ENCODE data around the gene IL17RD. TPM values are rescaled to one million over a fixed set of nuclear protein-coding genes. Genes with fewer than 3 reads are reported as not detected.

Gene IL17RD
- polyA plus RNA-seq, 1 donor = 5.0 TPM

- Histone ChIP-seq H3K27ac (ENCODE audit: low read length) (no peak overlapping the region), H3K9me3 (ENCODE audit: control insufficient read depth, low read depth, low read length) (peaks cover 3% of the 10 kb centered on the region)
- no CpG with 5 or more reads among the region's 7 CpGs for WGBS (ENCODE audit: insufficient coverage, low lambda C conversion rate)
Observed at GRCh38 chr3:57150113-57150581, 15.0 kb downstream of the IL17RD start.

GRCh38 chr3:57147071-57147470 is 18.1 kb downstream of the IL17RD start:
- H3K36me3 ChIP-seq (ENCODE audit: control insufficient read depth, insufficient read depth, low read length) = no peaks in the 10 kb centered on the region
- H3K4me1 ChIP-seq (ENCODE audit: control insufficient read depth, insufficient read depth, low read length) = no peaks in the 10 kb centered on the region
- H3K27me3 ChIP-seq (ENCODE audit: control insufficient read depth, insufficient read depth, low read length) = peaks cover 2% of the 10 kb centered on the region
- no peak overlapping the region for H3K27ac ChIP-seq (ENCODE audit: low read length)
- DNase-seq = no peak
- H3K4me3 ChIP-seq (ENCODE audit: low read length) = no peak overlapping the region
- peaks cover 3% of the 10 kb centered on the region for H3K9me3 ChIP-seq (ENCODE audit: control insufficient read depth, low read depth, low read length)
- WGBS (ENCODE audit: insufficient coverage, low lambda C conversion rate) = no CpG with 5 or more reads among the region's 2 CpGs

More at GRCh38 chr3:57150113-57150581, 15.0 kb downstream of the IL17RD start:
- Histone ChIP-seq H3K36me3 (ENCODE audit: control insufficient read depth, insufficient read depth, low read length) (no peaks in the 10 kb centered on the region), H3K4me3 (ENCODE audit: low read length) (no peak overlapping the region), H3K27me3 (ENCODE audit: control insufficient read depth, insufficient read depth, low read length) (no peaks in the 10 kb centered on the region), H3K4me1 (ENCODE audit: control insufficient read depth, insufficient read depth, low read length) (no peaks in the 10 kb centered on the region)
- DNase-seq = no peak

- no peaks in the 10 kb centered on the region for H3K36me3 ChIP-seq (ENCODE audit: control insufficient read depth, insufficient read depth, low read length)
- peaks cover 3% of the 10 kb centered on the region for H3K9me3 ChIP-seq (ENCODE audit: control insufficient read depth, low read depth, low read length)
- WGBS (ENCODE audit: insufficient coverage, low lambda C conversion rate) = 91% methylated on average over 7 of the region's 13 CpGs
- H3K27ac ChIP-seq (ENCODE audit: low read length) = no peak overlapping the region
- H3K4me1 ChIP-seq (ENCODE audit: control insufficient read depth, insufficient read depth, low read length) = no peaks in the 10 kb centered on the region
- peaks cover 2% of the 10 kb centered on the region for H3K27me3 ChIP-seq (ENCODE audit: control insufficient read depth, insufficient read depth, low read length)
- DNase-seq = no peak
- no peak overlapping the region for H3K4me3 ChIP-seq (ENCODE audit: low read length)
Observed at GRCh38 chr3:57145852-57146251, 19.3 kb downstream of the IL17RD start.

GRCh38 chr3:57144952-57145351 is 20.2 kb downstream of the IL17RD start:
- Histone ChIP-seq H3K27ac (ENCODE audit: low read length) (no peak overlapping the region), H3K4me1 (ENCODE audit: control insufficient read depth, insufficient read depth, low read length) (no peaks in the 10 kb centered on the region), H3K9me3 (ENCODE audit: control insufficient read depth, low read depth, low read length) (peaks cover 3% of the 10 kb centered on the region), H3K27me3 (ENCODE audit: control insufficient read depth, insufficient read depth, low read length) (peaks cover 2% of the 10 kb centered on the region), H3K4me3 (ENCODE audit: low read length) (no peak overlapping the region), H3K36me3 (ENCODE audit: control insufficient read depth, insufficient read depth, low read length) (no peaks in the 10 kb centered on the region)
- WGBS (ENCODE audit: insufficient coverage, low lambda C conversion rate) = no CpG with 5 or more reads among the region's 3 CpGs
- no peak for DNase-seq

GRCh38 chr3:57143886-57144459 is 21.2 kb downstream of the IL17RD start:
- no CpG with 5 or more reads among the region's 4 CpGs for WGBS (ENCODE audit: insufficient coverage, low lambda C conversion rate)
- Histone ChIP-seq H3K4me1 (ENCODE audit: control insufficient read depth, insufficient read depth, low read length) (no peaks in the 10 kb centered on the region), H3K4me3 (ENCODE audit: low read length) (no peak overlapping the region), H3K36me3 (ENCODE audit: control insufficient read depth, insufficient read depth, low read length) (no peaks in the 10 kb centered on the region), H3K27ac (ENCODE audit: low read length) (no peak overlapping the region), H3K27me3 (ENCODE audit: control insufficient read depth, insufficient read depth, low read length) (peaks cover 2% of the 10 kb centered on the region), H3K9me3 (ENCODE audit: control insufficient read depth, low read depth, low read length) (peaks cover 3% of the 10 kb centered on the region)
- no peak for DNase-seq

GRCh38 chr3:57142411-57142723 is 22.8 kb downstream of the IL17RD start:
- DNase-seq = no peak
- peaks cover 2% of the 10 kb centered on the region for H3K27me3 ChIP-seq (ENCODE audit: control insufficient read depth, insufficient read depth, low read length)
- peaks cover 3% of the 10 kb centered on the region for H3K9me3 ChIP-seq (ENCODE audit: control insufficient read depth, low read depth, low read length)
- no peaks in the 10 kb centered on the region for H3K4me1 ChIP-seq (ENCODE audit: control insufficient read depth, insufficient read depth, low read length)
- no peaks in the 10 kb centered on the region for H3K36me3 ChIP-seq (ENCODE audit: control insufficient read depth, insufficient read depth, low read length)
- H3K4me3 ChIP-seq (ENCODE audit: low read length) = no peak overlapping the region
- no CpG with 5 or more reads among the region's 11 CpGs for WGBS (ENCODE audit: insufficient coverage, low lambda C conversion rate)
- H3K27ac ChIP-seq (ENCODE audit: low read length) = no peak overlapping the region

GRCh38 chr3:57141719-57142410 is 23.3 kb downstream of the IL17RD start:
- no peaks in the 10 kb centered on the region for H3K36me3 ChIP-seq (ENCODE audit: control insufficient read depth, insufficient read depth, low read length)
- H3K27ac ChIP-seq (ENCODE audit: low read length) = no peak overlapping the region
- DNase-seq = no peak
- WGBS (ENCODE audit: insufficient coverage, low lambda C conversion rate) = no CpG with 5 or more reads among the region's 5 CpGs
- no peak overlapping the region for H3K4me3 ChIP-seq (ENCODE audit: low read length)
- peaks cover 2% of the 10 kb centered on the region for H3K27me3 ChIP-seq (ENCODE audit: control insufficient read depth, insufficient read depth, low read length)
- H3K4me1 ChIP-seq (ENCODE audit: control insufficient read depth, insufficient read depth, low read length) = no peaks in the 10 kb centered on the region
- peaks cover 3% of the 10 kb centered on the region for H3K9me3 ChIP-seq (ENCODE audit: control insufficient read depth, low read depth, low read length)

- Histone ChIP-seq H3K36me3 (ENCODE audit: control insufficient read depth, insufficient read depth, low read length) (no peaks in the 10 kb centered on the region), H3K27ac (ENCODE audit: low read length) (no peak overlapping the region), H3K4me3 (ENCODE audit: low read length) (no peak overlapping the region), H3K27me3 (ENCODE audit: control insufficient read depth, insufficient read depth, low read length) (peaks cover 2% of the 10 kb centered on the region), H3K4me1 (ENCODE audit: control insufficient read depth, insufficient read depth, low read length) (no peaks in the 10 kb centered on the region), H3K9me3 (ENCODE audit: control insufficient read depth, low read depth, low read length) (peaks cover 2% of the 10 kb centered on the region)
- WGBS (ENCODE audit: insufficient coverage, low lambda C conversion rate) = no CpG with 5 or more reads among the region's 5 CpGs
- DNase-seq = no peak
Observed at GRCh38 chr3:57140894-57141293, 24.3 kb downstream of the IL17RD start.

GRCh38 chr3:57135964-57136719 is 29.0 kb downstream of the IL17RD start:
- no peak overlapping the region for H3K27ac ChIP-seq (ENCODE audit: low read length)
- H3K27me3 ChIP-seq (ENCODE audit: control insufficient read depth, insufficient read depth, low read length) = no peaks in the 10 kb centered on the region
- H3K36me3 ChIP-seq (ENCODE audit: control insufficient read depth, insufficient read depth, low read length) = no peaks in the 10 kb centered on the region
- DNase-seq = no peak
- no peaks in the 10 kb centered on the region for H3K9me3 ChIP-seq (ENCODE audit: control insufficient read depth, low read depth, low read length)
- H3K4me1 ChIP-seq (ENCODE audit: control insufficient read depth, insufficient read depth, low read length) = no peaks in the 10 kb centered on the region
- H3K4me3 ChIP-seq (ENCODE audit: low read length) = no peak overlapping the region
- WGBS (ENCODE audit: insufficient coverage, low lambda C conversion rate) = no CpG with 5 or more reads among the region's 5 CpGs

- WGBS (ENCODE audit: insufficient coverage, low lambda C conversion rate) = 84% methylated on average over 4 of the region's 4 CpGs
- H3K9me3 ChIP-seq (ENCODE audit: control insufficient read depth, low read depth, low read length) = no peaks in the 10 kb centered on the region
- H3K27ac ChIP-seq (ENCODE audit: low read length) = no peak overlapping the region
- no peak overlapping the region for H3K4me3 ChIP-seq (ENCODE audit: low read length)
- peaks cover 7% of the 10 kb centered on the region for H3K4me1 ChIP-seq (ENCODE audit: control insufficient read depth, insufficient read depth, low read length)
- no peak for DNase-seq
- H3K36me3 ChIP-seq (ENCODE audit: control insufficient read depth, insufficient read depth, low read length) = no peaks in the 10 kb centered on the region
- H3K27me3 ChIP-seq (ENCODE audit: control insufficient read depth, insufficient read depth, low read length) = no peaks in the 10 kb centered on the region
Observed at GRCh38 chr3:57133157-57133556, 32.0 kb downstream of the IL17RD start.

Measured in large intestine (tissue), 3 donors.